Glomerular endothelial cell (primary cell): ENCODE results near the gene TAT. TPM values are rescaled to one million over a fixed set of nuclear protein-coding genes. Genes with fewer than 3 reads are reported as not detected.

ENCODE experiments used
- DNase-seq: peaks from one replicate; pipeline ENCODE4 v3.0.0-alpha.2; 2011; ENCODE audit warnings: low read depth, low spot score; ENCODE audit errors: extremely low read depth
- total RNA-seq: library from RNA; depleted of rRNA; stranded (reverse); fragments of >200 nt; gene quantifications from 2 replicates; pipeline ENCODE4 v1.2.3, GENCODE V29; 2015

Gene TAT
- total RNA-seq, 1 donor from 2014 or later, result not detected

DNA sequence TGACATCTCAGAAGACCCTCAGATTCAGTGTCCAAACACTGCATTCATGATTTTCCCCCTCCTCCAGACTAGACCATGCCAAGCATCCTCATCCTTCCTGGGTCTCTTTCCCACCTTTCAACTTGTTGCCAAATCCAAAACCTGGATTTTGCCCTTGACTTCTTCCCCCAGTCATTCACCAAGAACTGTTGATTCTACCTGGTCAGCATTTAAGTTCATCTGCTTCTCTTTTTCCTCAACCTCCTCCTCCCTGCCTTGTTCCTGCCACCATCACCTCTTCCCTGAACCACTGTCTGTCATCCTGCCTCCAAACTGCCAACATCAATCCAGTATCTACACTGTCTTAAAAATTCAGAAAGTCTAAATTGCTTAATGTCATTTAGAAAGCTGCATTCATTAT is 29.7 kb downstream of the TAT start:
- DNase-seq, result no peak

DNA sequence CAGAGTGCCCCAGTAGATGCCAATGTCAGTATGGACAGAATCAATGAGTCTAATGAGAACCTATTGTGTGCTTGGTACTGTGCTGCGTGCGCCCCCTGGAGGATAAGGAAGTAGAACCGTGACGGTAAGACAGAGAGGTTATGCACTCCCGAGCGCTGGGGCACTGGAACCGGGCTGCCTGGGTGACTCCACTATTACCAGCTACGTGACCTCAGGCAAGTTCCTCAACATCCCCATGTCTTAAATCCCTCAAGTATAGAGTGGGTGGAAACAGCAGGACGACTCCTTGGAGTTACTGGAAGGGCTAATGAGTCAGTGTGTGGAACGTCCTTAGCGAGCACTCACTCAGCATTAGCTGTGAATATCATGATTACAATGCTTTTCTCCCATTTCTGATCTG is 34.5 kb downstream of the TAT start:
- no peak for DNase-seq

DNA sequence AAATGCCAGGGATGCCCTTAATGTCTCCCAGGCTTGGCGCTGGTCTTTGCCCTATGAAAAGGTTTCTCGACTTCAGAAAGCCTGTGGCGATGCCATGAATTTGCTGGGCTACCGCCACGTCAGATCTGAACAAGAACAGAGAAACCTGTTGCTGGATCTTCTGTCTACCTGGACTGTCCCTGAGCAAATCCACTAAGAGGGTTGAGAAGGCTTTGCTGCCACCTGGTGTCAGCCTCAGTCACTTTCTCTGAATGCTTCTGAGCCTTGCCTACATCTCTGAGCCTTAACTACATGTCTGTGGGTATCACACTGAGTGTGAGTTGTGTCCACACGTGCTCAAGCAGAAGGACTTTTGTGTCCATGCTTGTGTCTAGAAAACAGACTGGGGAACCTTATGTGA is 39.2 kb downstream of the TAT start:
- no peak for DNase-seq

DNA sequence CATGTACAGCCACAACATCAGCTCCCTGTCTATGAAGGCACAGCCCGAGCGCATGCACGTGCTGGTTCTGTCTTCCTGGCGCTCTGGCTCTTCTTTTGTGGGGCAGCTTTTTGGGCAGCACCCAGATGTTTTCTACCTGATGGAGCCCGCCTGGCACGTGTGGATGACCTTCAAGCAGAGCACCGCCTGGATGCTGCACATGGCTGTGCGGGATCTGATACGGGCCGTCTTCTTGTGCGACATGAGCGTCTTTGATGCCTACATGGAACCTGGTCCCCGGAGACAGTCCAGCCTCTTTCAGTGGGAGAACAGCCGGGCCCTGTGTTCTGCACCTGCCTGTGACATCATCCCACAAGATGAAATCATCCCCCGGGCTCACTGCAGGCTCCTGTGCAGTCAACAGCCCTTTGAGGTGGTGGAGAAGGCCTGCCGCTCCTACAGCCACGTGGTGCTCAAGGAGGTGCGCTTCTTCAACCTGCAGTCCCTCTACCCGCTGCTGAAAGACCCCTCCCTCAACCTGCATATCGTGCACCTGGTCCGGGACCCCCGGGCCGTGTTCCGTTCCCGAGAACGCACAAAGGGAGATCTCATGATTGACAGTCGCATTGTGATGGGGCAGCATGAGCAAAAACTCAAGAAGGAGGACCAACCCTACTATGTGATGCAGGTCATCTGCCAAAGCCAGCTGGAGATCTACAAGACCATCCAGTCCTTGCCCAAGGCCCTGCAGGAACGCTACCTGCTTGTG is 40.0 kb downstream of the TAT start:
- DNase-seq, result no peak

GRCh38 chr16:71532366-71532765 is 44.5 kb downstream of the TAT start:
- no peak for DNase-seq

GRCh38 chr16:71528863-71529262 is 48.0 kb downstream of the TAT start:
- DNase-seq, result no peak

DNA sequence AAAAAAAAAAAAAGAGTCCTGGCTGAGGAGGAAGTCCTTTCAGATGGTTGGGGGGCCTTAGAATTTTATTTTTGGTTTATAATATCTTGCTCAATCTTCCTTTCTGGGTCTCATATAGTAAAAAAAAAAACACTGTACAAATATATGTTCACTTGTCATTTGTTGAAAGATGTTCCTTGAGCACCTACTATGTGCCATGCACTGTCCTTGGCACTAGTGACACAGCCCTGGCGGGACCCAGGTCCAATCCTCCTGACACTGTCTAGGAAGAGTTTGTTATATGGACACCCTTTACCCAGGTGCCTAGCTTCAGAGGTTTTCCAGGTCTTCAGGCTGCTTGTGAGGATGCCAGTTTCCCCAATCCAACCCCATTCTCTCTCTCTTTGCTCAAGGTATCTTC is 48.6 kb downstream of the TAT start:
- no peak for DNase-seq

- no peak for DNase-seq
Measured at GRCh38 chr16:71526111-71526631, 50.7 kb downstream of the TAT start, which contains the start of gene CHST4. TSS of gene CHST4 (plus strand) at chr16:71526426. CDS start at chr16:71536678, 10,252 bp downstream.

DNA sequence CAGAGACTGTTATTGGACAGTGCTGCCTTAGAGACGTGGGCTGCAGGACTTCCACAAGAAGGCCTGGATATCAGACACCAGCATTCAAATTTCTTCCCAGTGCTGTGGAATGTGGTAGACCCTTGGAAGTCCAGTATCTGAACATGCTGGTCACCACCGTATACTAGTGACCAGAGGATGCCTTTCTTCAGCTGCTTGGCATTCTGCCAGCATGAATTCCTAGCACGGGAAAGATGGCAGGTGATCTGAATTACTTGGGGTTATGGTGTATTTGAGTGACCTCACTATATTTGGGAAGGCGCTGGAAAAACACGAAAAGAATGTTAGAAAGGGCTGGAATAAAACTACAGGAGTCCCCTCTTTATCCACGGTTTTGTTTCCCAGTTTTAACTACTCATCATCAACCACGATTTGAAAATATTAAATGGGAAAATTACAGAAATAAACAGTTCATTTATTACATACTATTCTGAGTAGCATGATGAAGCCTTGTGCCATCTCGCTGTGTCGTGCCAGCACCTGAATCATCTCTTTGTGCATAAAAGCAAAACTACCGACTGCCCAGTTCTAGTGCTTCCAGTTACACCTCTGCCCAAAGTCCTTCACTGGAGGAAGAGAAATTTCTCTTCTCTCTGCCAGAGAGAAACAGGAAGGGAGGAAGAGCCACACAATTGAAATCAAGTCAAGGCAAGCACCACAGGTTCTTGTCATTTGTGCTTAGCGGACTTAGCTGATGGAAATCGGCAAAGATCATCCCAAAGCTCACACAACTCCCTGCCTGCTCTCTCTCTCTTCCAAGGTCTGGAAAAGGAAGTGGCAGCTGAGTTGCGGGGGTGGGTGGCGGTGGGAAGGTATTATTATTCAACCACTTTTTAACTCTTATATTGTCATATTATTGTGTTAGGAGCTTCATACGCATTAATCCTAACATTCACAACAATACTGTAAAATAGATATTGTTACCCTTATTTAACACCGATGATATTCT is 52.0 kb downstream of the TAT start:
- DNase-seq, result no peak

DNA sequence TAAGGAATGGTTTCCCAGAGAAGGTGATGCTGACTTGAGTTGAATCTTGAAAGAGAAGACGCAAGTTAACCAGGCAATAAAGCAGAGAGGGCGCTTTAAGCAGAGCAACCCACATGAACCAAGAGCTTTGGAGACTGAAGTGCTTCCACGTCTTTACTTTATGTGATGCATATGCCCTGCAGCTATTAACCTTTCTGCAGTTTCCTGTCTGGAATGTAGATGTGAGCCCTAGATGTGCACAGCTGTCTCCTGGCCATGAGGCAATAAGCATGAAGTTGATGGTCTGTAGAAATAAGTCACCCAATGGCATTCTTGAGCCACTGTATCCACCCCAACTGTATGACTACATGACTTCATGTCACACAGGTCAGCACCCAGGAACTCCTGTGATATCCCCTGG is 56.3 kb downstream of the TAT start:
- DNase-seq, result no peak

Other genes with a start within 250 kb of the TAT start
- not detected in 2 replicates for gene CALB2, start 218.4 kb downstream of the TAT start, total RNA-seq
- gene TLE7, start 135.0 kb downstream of the TAT start, total RNA-seq, result not detected in 2 replicates
- 4.6 and 6.7 TPM in 2 replicates for gene ZNF23, start 114.8 kb downstream of the TAT start, total RNA-seq
- gene ZNF19, start 87.8 kb downstream of the TAT start, total RNA-seq, result 1.4 and 2.2 TPM in 2 replicates
- gene CHST4, start 50.7 kb downstream of the TAT start, total RNA-seq, result not detected in 2 replicates
- 0.12 TPM in 1 of 2 replicates, not detected in the other for gene MARVELD3, start 49.1 kb upstream of the TAT start, total RNA-seq
- gene PHLPP2, start 147.6 kb upstream of the TAT start, total RNA-seq, result 6.1 and 8.3 TPM in 2 replicates
- 51.9 and 75.7 TPM in 2 replicates for gene AP1G1, start 231.7 kb upstream of the TAT start, total RNA-seq